ENCODE measurements around the gene MEIS2. TPM values are rescaled to one million over a fixed set of nuclear protein-coding genes. Genes with fewer than 3 reads are reported as not detected.

Gene MEIS2
- total RNA-seq, 2 donors from 2014 or later: 7.1 to 9.7 TPM

GRCh38 chr15:37133602-37134001 lies 33.3 kb upstream of the MEIS2 start:
- Histone ChIP-seq H3K36me3 (ENCODE audit: control insufficient read depth, insufficient read depth, low read length) (no peaks in the 10 kb centered on the region), H3K9ac (ENCODE audit: extremely low read depth, low read length, poor library complexity, severe bottlenecking) (no peak overlapping the region), H3K4me3 (ENCODE audit: low read length) (no peak overlapping the region), H3K4me1 (ENCODE audit: control insufficient read depth, insufficient read depth, low read length) (no peaks in the 10 kb centered on the region), H3K27ac (ENCODE audit: low read depth, low read length) (no peak overlapping the region), H3K9me3 (ENCODE audit: control insufficient read depth, low read length) (no peaks in the 10 kb centered on the region), H3K27me3 (ENCODE audit: control insufficient read depth, insufficient read depth, low read length, poor library complexity, severe bottlenecking) (no peaks in the 10 kb centered on the region)
- peaks cover 2% of the 10 kb centered on the region for H3K27me3 Mint-ChIP-seq (ENCODE audit: insufficient read depth)
- WGBS, 2 experiments (ENCODE audit: insufficient coverage in 1 of 2, insufficient read length in 1 of 2): 46% methylated on average over 1 of the region's 1 CpG; no CpG with 5 or more reads in 1 of the 2 experiments
- H3K9me3 Mint-ChIP-seq: no peaks in the 10 kb centered on the region
- H3K27ac Mint-ChIP-seq: no peak overlapping the region
- no peak for TF ChIP-seq CTCF (conservative IDR thresholded peaks at IDR 0.05)
- no peak overlapping the region for H3K4me3 Mint-ChIP-seq
- DNase-seq: no peak
- no peaks in the 10 kb centered on the region for H3K36me3 Mint-ChIP-seq (ENCODE audit: low read depth)
- H3K4me1 Mint-ChIP-seq: peaks cover 12% of the 10 kb centered on the region

- no peak for TF ChIP-seq CTCF (conservative IDR thresholded peaks at IDR 0.05)
- Histone ChIP-seq H3K36me3 (ENCODE audit: control insufficient read depth, insufficient read depth, low read length) (no peaks in the 10 kb centered on the region), H3K9ac (ENCODE audit: extremely low read depth, low read length, poor library complexity, severe bottlenecking) (no peak overlapping the region), H3K4me3 (ENCODE audit: low read length) (no peak overlapping the region), H3K27ac (ENCODE audit: low read depth, low read length) (no peak overlapping the region), H3K4me1 (ENCODE audit: control insufficient read depth, insufficient read depth, low read length) (no peaks in the 10 kb centered on the region), H3K9me3 (ENCODE audit: control insufficient read depth, low read length) (no peaks in the 10 kb centered on the region), H3K27me3 (ENCODE audit: control insufficient read depth, insufficient read depth, low read length, poor library complexity, severe bottlenecking) (no peaks in the 10 kb centered on the region)
- Mint-ChIP-seq H3K27me3 (ENCODE audit: insufficient read depth) (peaks cover 2% of the 10 kb centered on the region), H3K36me3 (ENCODE audit: low read depth) (no peaks in the 10 kb centered on the region), H3K9me3 (no peaks in the 10 kb centered on the region), H3K27ac (no peak overlapping the region), H3K4me3 (no peak overlapping the region), H3K4me1 (peaks cover 12% of the 10 kb centered on the region)
- no peak for DNase-seq
- WGBS, 2 experiments (ENCODE audit: insufficient coverage in 1 of 2, insufficient read length in 1 of 2): no CpG with 5 or more reads among the region's 2 CpGs
Observed at GRCh38 chr15:37132826-37133417, 32.6 kb upstream of the MEIS2 start.

- Histone ChIP-seq H3K4me1 (ENCODE audit: control insufficient read depth, insufficient read depth, low read length) (no peaks in the 10 kb centered on the region), H3K27ac (ENCODE audit: low read depth, low read length) (no peak overlapping the region)
- no peak for DNase-seq
Observed at GRCh38 chr15:37131621-37132020, 31.3 kb upstream of the MEIS2 start.

More at GRCh38 chr15:37131621-37132020, 31.3 kb upstream of the MEIS2 start:
- Mint-ChIP-seq H3K27ac (no peak overlapping the region), H3K4me3 (no peak overlapping the region), H3K36me3 (ENCODE audit: low read depth) (no peaks in the 10 kb centered on the region), H3K9me3 (no peaks in the 10 kb centered on the region), H3K27me3 (ENCODE audit: insufficient read depth) (peaks cover 2% of the 10 kb centered on the region), H3K4me1 (peaks cover 10% of the 10 kb centered on the region)
- H3K36me3 ChIP-seq (ENCODE audit: control insufficient read depth, insufficient read depth, low read length): no peaks in the 10 kb centered on the region
- H3K4me3 ChIP-seq (ENCODE audit: low read length): no peak overlapping the region
- H3K27me3 ChIP-seq (ENCODE audit: control insufficient read depth, insufficient read depth, low read length, poor library complexity, severe bottlenecking): no peaks in the 10 kb centered on the region
- no peaks in the 10 kb centered on the region for H3K9me3 ChIP-seq (ENCODE audit: control insufficient read depth, low read length)
- TF ChIP-seq CTCF (conservative IDR thresholded peaks at IDR 0.05): no peak
- no peak overlapping the region for H3K9ac ChIP-seq (ENCODE audit: extremely low read depth, low read length, poor library complexity, severe bottlenecking)
- 75 to 100% methylated on average over 1 to 2 of the region's 2 CpGs for WGBS, 2 experiments (ENCODE audit: insufficient coverage in 1 of 2, insufficient read length in 1 of 2)
